HepG2 (cell line): Measurements from ENCODE around the gene SLC16A3. TPM values are rescaled to one million over a fixed set of nuclear protein-coding genes. Genes with fewer than 3 reads are reported as not detected.

Experiments used
- BRD4 ChIP-seq: sonication (generic); formaldehyde crosslinking; IDR thresholded peaks from 2 replicates; pipeline ENCODE4 v1.4.0; 2020; ENCODE audit warnings: missing genetic modification reagents
- ETV5 ChIP-seq: IDR thresholded peaks from 2 replicates; pipeline ENCODE4 v1.6.1; 2018; ENCODE audit warnings: missing biosample characterization, missing genetic modification reagents, inconsistent platforms, borderline replicate concordance
- MED13 ChIP-seq: sonication (generic); formaldehyde crosslinking; IDR thresholded peaks from 2 replicates; pipeline ENCODE4 v1.5.0; 2020; ENCODE audit warnings: missing genetic modification reagents
- NFRKB ChIP-seq: fragments of 450-650 bp; IDR thresholded peaks from 2 replicates; pipeline ENCODE4 v1.6.1; 2017
- NR1H2 ChIP-seq: sonication (generic); formaldehyde crosslinking; IDR thresholded peaks from 2 replicates; pipeline ENCODE4 v1.8.1; 2022; ENCODE audit warnings: low read depth, missing genetic modification reagents, borderline replicate concordance
- RORA ChIP-seq: sonication (generic); formaldehyde crosslinking; IDR thresholded peaks from 2 replicates; pipeline ENCODE4 v1.5.0; 2020; ENCODE audit warnings: mild to moderate bottlenecking, missing genetic modification reagents, moderate library complexity
- YEATS2 ChIP-seq: sonication (generic); formaldehyde crosslinking; IDR thresholded peaks from 2 replicates; pipeline ENCODE4 v1.4.0; 2020; ENCODE audit warnings: missing genetic modification reagents, borderline replicate concordance
- ZNF260 ChIP-seq: sonication (generic); formaldehyde crosslinking; IDR thresholded peaks from 2 replicates; pipeline ENCODE4 v1.4.0; 2020; ENCODE audit warnings: missing genetic modification reagents, low read depth, mild to moderate bottlenecking, borderline replicate concordance
- ZNF546 ChIP-seq: sonication (generic); formaldehyde crosslinking; conservative IDR thresholded peaks from 2 replicates; pipeline ENCODE4 v1.8.1; 2023; ENCODE audit warnings: mild to moderate bottlenecking, missing genetic modification reagents
- ZNF557 ChIP-seq: sonication (generic); formaldehyde crosslinking; IDR thresholded peaks from 2 replicates; pipeline ENCODE4 v1.4.0; 2020; ENCODE audit warnings: missing genetic modification reagents
- ZNF577 ChIP-seq: sonication (generic); formaldehyde crosslinking; IDR thresholded peaks from 2 replicates; pipeline ENCODE4 v1.4.0; 2020; ENCODE audit warnings: mild to moderate bottlenecking, low read depth, missing genetic modification reagents, borderline replicate concordance
- ZNF7 ChIP-seq: IDR thresholded peaks from 2 replicates; pipeline ENCODE4 v1.6.1; 2016; ENCODE audit warnings: missing biosample characterization, missing genetic modification reagents
- polyA plus RNA-seq, 8 experiments: library from polyadenylated mRNA; depleted of rRNA in 3 of 8; stranded (reverse) in 7 of 8; unstranded in 1 of 8; fragments of >200 nt; fragmentation: Illumina TruSeq in 4 of 8; extraction: Trizol in 4 of 8; gene quantifications; 2 replicates each; pipeline versions ENCODE4 v1.2.1 to v1.2.3, GENCODE V29; 2011 to 2016; ENCODE audit warnings: low read depth in 4 of 8, missing spikeins in 1 of 8, mixed read lengths in 1 of 8; ENCODE audit not compliant: insufficient read depth in 1 of 8
- total RNA-seq, 5 experiments: library from RNA; depleted of rRNA; stranded (reverse); fragments of >200 nt; fragmentation: Illumina TruSeq; extraction: Trizol; gene quantifications; 2 replicates each; pipeline ENCODE4 v1.2.3, GENCODE V29; 2016; ENCODE audit warnings: low read depth in 1 of 5
- TF ChIP-seq, protein P1 (sequence below), 2 experiments: sonication (generic) in 1 of 2; formaldehyde crosslinking in 1 of 2; IDR thresholded peaks; 2 replicates each; pipeline versions ENCODE4 v1.4.0 to v1.6.1; 2018 to 2020; ENCODE audit warnings: missing genetic modification reagents in 2 of 2, borderline replicate concordance in 1 of 2, low read depth in 1 of 2, mild to moderate bottlenecking in 1 of 2, missing biosample characterization in 1 of 2
- TF ChIP-seq, protein P2 (sequence below): sonication (generic); formaldehyde crosslinking; IDR thresholded peaks from 2 replicates; pipeline ENCODE4 v1.5.1; 2020; ENCODE audit warnings: missing genetic modification reagents, mild to moderate bottlenecking, borderline replicate concordance
- TF ChIP-seq, protein P3 (sequence below): sonication (generic); formaldehyde crosslinking; IDR thresholded peaks from 2 replicates; pipeline ENCODE4 v1.8.1; 2022; ENCODE audit warnings: low read depth, mild to moderate bottlenecking, missing genetic modification reagents
- TF ChIP-seq, protein P4 (sequence below): sonication (generic); formaldehyde crosslinking; IDR thresholded peaks from 2 replicates; pipeline ENCODE4 v1.8.0; 2022; ENCODE audit warnings: missing genetic modification reagents, mild to moderate bottlenecking, moderate library complexity, borderline replicate concordance
- TF ChIP-seq, protein P5 (sequence below): sonication (generic); formaldehyde crosslinking; IDR thresholded peaks from 2 replicates; pipeline ENCODE4 v1.4.0; 2020; ENCODE audit warnings: mild to moderate bottlenecking, missing genetic modification reagents, borderline replicate concordance
- TF ChIP-seq, protein P6 (sequence below): sonication (generic); formaldehyde crosslinking; conservative IDR thresholded peaks from 2 replicates; pipeline ENCODE4 v1.5.0; 2020; ENCODE audit warnings: missing genetic modification reagents

Gene SLC16A3
- total and polyA plus RNA-seq, 2 of the 13 experiments (the other 11 are each of a cell fraction or from before 2014, with no cell fraction given) = 242 to 349 TPM

DNA sequence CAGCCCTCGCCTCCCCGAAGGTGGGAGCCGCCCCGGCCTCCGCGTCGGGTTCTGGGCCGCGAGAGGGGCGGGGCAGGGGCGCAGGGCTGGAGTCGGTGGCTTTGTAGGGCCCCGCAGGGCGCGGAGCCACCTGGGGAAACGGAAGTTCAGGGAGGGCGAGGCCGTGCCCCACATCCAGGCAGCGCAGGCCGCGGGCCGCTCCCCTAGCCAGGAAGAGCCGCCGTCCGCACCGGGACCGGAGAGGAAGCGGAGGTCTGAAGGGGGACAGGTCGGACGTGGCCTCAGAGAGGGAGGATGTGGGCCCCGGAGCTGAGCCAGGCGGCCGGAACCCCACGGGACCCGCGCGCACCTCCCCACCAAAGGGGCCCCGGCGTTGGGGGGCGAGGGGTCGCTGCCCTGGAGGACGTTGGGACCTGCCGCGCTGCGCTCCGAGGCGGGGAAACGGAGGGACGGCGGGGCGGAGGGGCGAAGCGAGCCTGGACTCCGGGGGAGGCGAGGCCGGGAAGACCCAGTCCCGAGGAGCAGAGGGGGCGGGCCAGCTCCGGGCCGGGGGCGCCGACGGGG lies 482 bp upstream of the SLC16A3 start (continued):
- TF ChIP-seq ETV5 (CRISPR knock-in tag) = peak; percentile 72
- TF ChIP-seq YEATS2 = no peak
- TF ChIP-seq, protein P1, sequence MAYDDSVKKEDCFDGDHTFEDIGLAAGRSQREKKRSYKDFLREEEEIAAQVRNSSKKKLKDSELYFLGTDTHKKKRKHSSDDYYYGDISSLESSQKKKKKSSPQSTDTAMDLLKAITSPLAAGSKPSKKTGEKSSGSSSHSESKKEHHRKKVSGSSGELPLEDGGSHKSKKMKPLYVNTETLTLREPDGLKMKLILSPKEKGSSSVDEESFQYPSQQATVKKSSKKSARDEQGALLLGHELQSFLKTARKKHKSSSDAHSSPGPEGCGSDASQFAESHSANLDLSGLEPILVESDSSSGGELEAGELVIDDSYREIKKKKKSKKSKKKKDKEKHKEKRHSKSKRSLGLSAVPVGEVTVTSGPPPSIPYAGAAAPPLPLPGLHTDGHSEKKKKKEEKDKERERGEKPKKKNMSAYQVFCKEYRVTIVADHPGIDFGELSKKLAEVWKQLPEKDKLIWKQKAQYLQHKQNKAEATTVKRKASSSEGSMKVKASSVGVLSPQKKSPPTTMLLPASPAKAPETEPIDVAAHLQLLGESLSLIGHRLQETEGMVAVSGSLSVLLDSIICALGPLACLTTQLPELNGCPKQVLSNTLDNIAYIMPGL (CRISPR knock-in tag; IDR thresholded peaks at IDR 0.05; ENCODE audit: borderline replicate concordance in 1 of 2, low read depth in 1 of 2) = peak in 1 of 2 experiments; percentile 24; a peak in 2 of 4 replicates
- no peak for TF ChIP-seq RORA (CRISPR knock-in tag)
- TF ChIP-seq, protein P2, sequence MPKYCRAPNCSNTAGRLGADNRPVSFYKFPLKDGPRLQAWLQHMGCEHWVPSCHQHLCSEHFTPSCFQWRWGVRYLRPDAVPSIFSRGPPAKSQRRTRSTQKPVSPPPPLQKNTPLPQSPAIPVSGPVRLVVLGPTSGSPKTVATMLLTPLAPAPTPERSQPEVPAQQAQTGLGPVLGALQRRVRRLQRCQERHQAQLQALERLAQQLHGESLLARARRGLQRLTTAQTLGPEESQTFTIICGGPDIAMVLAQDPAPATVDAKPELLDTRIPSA (CRISPR knock-in tag) = no peak
- TF ChIP-seq ZNF260 (CRISPR knock-in tag) = no peak
- TF ChIP-seq, protein P3, sequence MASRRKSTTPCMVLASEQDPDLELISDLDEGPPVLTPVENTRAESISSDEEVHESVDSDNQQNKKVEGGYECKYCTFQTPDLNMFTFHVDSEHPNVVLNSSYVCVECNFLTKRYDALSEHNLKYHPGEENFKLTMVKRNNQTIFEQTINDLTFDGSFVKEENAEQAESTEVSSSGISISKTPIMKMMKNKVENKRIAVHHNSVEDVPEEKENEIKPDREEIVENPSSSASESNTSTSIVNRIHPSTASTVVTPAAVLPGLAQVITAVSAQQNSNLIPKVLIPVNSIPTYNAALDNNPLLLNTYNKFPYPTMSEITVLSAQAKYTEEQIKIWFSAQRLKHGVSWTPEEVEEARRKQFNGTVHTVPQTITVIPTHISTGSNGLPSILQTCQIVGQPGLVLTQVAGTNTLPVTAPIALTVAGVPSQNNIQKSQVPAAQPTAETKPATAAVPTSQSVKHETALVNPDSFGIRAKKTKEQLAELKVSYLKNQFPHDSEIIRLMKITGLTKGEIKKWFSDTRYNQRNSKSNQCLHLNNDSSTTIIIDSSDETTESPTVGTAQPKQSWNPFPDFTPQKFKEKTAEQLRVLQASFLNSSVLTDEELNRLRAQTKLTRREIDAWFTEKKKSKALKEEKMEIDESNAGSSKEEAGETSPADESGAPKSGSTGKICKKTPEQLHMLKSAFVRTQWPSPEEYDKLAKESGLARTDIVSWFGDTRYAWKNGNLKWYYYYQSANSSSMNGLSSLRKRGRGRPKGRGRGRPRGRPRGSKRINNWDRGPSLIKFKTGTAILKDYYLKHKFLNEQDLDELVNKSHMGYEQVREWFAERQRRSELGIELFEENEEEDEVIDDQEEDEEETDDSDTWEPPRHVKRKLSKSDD (CRISPR knock-in tag) = peak; percentile 31; the same call in 1 of the 2 replicates
- TF ChIP-seq MED13 (CRISPR knock-in tag) = no peak
- no peak for TF ChIP-seq NFRKB
- TF ChIP-seq, protein P4, sequence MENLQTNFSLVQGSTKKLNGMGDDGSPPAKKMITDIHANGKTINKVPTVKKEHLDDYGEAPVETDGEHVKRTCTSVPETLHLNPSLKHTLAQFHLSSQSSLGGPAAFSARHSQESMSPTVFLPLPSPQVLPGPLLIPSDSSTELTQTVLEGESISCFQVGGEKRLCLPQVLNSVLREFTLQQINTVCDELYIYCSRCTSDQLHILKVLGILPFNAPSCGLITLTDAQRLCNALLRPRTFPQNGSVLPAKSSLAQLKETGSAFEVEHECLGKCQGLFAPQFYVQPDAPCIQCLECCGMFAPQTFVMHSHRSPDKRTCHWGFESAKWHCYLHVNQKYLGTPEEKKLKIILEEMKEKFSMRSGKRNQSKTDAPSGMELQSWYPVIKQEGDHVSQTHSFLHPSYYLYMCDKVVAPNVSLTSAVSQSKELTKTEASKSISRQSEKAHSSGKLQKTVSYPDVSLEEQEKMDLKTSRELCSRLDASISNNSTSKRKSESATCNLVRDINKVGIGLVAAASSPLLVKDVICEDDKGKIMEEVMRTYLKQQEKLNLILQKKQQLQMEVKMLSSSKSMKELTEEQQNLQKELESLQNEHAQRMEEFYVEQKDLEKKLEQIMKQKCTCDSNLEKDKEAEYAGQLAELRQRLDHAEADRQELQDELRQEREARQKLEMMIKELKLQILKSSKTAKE = peak; percentile 66; the same call in 1 of the 2 replicates
- TF ChIP-seq ZNF546 = peak; percentile 32; the same call in 1 of the 2 replicates
- TF ChIP-seq ZNF557 (CRISPR knock-in tag) = no peak
- TF ChIP-seq ZNF7 = no peak
- TF ChIP-seq, protein P5, sequence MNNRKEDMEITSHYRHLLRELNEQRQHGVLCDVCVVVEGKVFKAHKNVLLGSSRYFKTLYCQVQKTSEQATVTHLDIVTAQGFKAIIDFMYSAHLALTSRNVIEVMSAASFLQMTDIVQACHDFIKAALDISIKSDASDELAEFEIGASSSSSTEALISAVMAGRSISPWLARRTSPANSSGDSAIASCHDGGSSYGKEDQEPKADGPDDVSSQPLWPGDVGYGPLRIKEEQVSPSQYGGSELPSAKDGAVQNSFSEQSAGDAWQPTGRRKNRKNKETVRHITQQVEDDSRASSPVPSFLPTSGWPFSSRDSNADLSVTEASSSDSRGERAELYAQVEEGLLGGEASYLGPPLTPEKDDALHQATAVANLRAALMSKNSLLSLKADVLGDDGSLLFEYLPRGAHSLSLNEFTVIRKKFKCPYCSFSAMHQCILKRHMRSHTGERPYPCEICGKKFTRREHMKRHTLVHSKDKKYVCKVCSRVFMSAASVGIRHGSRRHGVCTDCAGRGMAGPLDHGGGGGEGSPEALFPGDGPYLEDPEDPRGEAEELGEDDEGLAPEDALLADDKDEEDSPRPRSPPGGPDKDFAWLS (CRISPR knock-in tag) = peak; percentile 55; the same call in 1 of the 2 replicates
- no peak for TF ChIP-seq ZNF577 (CRISPR knock-in tag)
- TF ChIP-seq BRD4 (CRISPR knock-in tag) = peak; percentile 54
- TF ChIP-seq, protein P6, sequence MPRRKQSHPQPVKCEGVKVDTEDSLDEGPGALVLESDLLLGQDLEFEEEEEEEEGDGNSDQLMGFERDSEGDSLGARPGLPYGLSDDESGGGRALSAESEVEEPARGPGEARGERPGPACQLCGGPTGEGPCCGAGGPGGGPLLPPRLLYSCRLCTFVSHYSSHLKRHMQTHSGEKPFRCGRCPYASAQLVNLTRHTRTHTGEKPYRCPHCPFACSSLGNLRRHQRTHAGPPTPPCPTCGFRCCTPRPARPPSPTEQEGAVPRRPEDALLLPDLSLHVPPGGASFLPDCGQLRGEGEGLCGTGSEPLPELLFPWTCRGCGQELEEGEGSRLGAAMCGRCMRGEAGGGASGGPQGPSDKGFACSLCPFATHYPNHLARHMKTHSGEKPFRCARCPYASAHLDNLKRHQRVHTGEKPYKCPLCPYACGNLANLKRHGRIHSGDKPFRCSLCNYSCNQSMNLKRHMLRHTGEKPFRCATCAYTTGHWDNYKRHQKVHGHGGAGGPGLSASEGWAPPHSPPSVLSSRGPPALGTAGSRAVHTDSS (CRISPR knock-in tag) = no peak
- TF ChIP-seq NR1H2 = peak; percentile 75; the same call in 1 of the 2 replicates
